Measurements from ENCODE around the gene LELP1.
"Not testable (repeated sequence)": the region's sequence is repeated elsewhere in the genome, so short reads cannot be mapped to it uniquely, and the experiment has no call there.

LELP1 gene

DNA sequence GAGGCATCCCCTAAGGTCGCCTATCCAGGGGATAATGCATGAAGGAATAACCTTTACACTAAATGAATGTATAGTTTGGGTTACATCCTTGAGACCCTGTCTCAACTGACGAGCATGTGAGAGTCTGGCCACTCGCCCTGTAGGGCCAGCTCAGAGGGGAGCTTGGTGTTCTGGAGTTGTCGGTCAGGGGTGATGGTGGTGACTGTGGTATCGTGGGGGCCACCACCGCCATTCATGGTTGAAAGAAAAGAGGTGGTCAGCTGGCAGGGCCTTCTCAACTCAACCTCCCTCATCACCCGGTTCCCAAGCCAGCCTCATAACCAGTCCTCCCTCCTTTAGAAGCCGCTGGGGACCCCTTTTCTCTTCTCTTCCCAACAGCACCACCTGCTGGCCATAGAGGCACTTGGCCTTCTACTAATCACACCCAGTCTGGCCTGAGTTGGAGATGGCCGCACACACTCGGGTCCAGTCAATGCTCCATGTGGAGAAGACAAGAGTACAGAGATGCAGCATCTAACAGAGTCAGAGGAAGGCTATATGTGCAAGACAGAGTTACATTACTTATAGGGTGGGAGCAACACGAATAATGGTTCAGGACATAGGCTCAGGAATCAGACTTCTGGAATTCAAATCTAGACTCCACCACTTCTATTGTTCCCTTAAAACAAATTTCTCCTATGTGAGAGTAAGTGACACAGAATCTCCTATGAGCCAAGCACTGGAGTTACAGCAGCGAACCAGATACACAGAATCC lies 26.0 kb downstream of the LELP1 start:
- DNase-seq = not testable (repeated sequence)

GRCh38 chr1:153231363-153231762 lies 28.1 kb downstream of the LELP1 start:
- no peak for DNase-seq

DNA sequence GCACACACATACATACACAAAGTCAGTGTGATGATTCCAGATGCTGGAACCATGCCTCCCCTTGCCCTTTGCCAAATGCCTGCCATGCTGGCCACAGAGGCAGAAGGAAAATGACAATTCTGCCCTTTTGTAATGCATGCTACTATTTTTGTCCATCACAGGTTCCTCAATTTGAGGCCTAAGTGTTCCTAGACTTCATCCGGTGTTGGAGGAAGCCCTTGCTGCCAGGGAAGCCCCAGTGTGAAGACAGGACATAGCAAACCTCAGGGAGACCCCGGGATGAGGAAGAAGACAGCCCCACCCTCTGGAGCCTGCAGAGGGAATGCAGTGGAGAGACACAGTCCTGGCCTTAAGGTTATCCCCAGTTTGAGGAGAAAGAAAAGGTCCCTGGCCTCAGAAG lies 28.6 kb downstream of the LELP1 start:
- DNase-seq = no peak

DNA sequence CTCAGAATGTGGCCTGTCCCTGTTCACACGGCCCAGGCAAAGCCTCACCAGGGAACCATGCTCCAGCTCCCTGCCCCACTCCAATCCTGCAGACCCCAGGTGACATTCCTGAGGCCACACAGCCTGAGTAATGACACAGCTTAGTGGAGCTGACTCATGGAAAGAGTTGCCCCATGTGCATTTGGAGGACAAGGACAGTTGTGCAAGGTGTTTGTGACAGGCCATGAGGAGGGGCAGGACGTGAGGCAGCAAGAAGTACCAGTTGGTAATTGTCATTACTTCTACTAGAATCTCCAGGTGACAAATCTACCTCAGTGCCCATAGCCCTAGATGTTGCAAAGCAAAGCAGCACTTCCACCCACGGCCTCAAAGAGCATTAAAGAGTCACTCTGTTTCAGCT lies 29.3 kb downstream of the LELP1 start:
- no peak for DNase-seq

DNA sequence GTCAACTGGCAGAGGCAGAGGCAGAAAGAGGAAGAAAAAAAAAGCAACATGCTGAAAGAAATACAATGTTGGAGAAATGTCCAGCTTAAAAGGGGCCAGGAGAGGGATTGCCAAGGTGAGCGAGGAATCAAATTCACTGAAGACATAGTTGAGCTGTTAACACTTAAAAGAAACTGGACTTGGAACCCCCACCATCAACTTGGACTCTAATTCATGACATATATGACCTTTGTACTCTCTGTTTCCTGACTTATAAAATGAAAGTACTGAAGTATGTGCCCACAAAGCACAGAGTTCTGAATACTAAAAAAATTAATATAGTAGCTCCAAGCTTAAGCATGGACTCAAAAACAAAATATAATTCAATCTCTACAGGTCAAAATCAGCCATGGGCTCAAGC lies 30.2 kb downstream of the LELP1 start:
- no peak for DNase-seq

GRCh38 chr1:153238527-153238926 lies 35.3 kb downstream of the LELP1 start:
- no peak for DNase-seq

DNA sequence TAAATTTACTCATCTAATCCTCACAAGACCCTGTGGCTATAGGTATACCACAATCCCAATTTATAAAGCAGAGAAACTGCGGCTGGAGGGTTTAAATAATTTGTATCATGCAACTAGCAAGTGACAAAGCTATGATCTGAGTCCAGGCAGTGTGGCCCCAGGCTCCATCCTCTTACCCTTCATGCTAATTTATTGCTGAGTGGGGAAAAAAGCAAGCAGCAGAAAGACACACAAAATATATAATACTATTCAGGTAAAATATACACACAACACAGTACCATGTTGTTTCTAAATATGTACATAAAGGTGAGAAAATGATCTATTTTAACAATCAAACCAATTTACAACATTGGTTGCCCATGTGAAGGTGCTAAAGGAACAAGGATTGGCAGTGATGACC lies 38.9 kb downstream of the LELP1 start:
- no peak for DNase-seq

- no peak for DNase-seq
Measured at GRCh38 chr1:153245466-153245865, 42.2 kb downstream of the LELP1 start.

- no peak for DNase-seq
Measured at GRCh38 chr1:153246018-153246417, 42.8 kb downstream of the LELP1 start.

- DNase-seq = no peak
Measured at GRCh38 chr1:153246825-153247224, 43.6 kb downstream of the LELP1 start.

DNA sequence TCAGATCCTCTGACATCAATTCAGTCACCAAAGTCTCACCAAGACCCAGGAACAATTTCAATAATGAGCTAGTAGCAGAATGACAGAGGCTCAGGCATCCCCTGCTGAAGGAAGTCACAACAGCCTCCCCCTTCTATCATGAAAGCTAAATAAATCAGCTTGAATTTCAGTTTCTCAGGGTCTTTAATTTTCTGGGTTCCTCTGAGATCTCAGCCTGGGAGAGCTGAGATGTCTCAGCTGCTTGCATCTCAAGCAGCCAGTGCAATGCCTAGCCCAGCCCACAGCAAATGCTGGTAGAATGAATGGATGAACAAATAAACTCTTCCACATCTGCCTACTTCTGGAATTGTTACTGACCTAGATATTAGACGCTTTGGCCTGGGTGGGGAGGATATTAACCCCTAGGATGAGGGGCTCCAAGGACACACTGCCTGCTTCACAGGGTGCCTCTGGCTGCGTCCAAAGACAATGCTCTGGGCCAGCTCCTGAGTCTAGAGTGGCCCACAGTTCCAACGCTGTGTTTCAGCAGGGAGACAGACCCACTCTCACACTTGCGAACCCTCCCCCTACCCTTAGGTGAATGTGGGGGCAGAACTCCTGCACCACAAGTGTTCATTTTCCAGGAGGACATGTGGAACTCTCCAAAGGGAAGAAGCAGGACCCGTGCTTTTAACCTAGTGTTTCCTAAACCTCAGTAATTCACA lies 45.1 kb downstream of the LELP1 start:
- DNase-seq = no peak

DNA sequence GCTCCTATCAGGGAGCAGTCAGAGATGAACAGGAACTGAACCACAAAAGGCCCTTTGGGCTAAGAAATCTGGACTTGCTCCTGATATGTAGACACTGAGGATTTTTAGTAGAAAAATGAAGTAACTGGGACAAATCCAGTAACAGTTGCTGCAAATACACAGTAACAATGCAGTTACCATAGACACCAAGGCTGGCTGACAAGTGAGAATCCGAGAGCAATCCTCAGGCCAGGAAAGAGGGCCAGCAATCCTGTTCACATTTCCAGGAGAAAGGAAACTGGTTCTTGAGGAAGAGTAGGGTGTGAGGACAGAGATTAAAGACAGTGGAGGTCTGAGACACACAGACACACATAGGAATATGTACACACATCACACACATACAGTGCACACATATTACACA lies 46.9 kb downstream of the LELP1 start:
- DNase-seq = no peak

DNA sequence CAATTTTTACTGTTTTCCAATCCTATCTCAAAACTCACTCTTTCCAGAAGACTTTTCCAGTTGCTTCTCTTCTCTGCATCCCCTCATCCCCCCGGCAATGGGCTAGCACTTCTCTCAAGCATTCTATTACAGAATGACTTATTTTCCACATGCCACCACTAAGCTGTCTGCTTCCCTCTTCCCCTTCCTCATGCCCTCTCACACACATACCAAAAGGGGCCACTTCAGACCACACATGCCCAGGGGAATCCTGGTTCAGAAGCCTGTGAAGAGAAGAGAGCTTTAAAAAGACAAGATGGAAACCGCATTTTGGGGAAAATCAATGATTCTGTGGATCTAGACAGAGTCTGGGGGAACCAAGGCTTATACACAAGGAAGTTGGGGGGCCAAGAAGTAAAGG lies 47.9 kb downstream of the LELP1 start:
- no peak for DNase-seq

DNA sequence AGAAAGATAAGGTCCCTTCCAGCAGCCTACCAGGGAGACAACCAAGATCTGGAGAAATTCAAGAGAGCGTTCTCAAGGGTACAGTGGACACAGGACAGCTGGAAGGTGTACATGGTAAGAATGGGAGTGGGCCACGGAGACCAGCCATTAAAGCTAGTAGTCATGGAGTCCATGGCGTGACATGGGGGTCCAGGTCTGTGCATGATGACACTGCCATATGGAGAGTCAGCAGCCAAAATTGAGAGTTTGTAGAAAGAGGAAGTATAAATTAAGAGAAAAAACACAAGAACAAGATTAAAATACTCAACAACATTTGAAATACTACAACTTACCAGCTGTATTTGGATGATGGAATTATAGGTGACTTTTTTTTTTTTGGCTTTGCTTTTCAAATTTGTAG lies 48.3 kb downstream of the LELP1 start:
- no peak for DNase-seq

DNA sequence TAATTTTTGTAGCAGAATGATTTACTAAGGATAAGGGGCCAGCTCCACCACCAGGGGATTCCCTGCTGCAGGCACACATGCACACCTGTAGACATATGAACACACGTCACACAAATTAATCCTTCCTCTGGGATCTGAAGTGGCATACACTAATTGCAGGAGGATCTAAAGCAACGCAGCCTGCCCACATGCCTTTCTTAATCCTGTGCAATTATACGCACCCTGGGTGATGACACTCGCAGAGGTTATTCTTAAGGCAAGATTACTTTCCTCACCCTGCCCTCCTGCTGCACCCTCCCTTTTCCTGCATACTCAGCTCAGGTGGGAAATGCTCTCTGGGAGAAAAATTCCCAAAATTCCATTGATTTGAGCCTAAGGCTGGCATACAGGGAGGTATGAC lies 48.8 kb downstream of the LELP1 start:
- no peak for DNase-seq

DNA sequence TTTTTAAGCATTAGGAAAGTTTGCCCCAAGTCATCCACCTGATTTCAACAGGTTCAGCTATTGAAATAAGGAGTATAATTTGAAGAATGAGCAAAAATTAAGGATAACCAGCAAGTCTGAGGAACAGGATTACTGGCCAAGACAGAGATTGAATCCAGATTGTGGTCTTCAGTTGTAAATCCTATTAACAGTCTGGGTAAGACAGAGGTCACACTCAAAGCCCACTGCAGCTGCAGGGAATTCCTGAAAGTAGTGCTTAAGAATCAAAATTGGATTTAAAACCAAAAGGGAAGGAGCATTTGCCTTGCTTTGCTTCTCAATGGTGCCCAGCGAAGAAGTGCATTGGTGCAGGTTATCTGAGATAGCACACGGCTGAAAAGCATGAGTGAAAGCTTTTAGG lies 49.8 kb downstream of the LELP1 start:
- DNase-seq = no peak

- no peak for DNase-seq
Measured at GRCh38 chr1:153253693-153254092, 50.5 kb downstream of the LELP1 start.

All from NCI-H510A (cell line).